ENCODE results near the gene KAZN. TPM values are rescaled to one million over a fixed set of nuclear protein-coding genes. Genes with fewer than 3 reads are reported as not detected.

The KAZN gene
- total RNA-seq, 1 donor from 2014 or later: 9.4 TPM

DNA sequence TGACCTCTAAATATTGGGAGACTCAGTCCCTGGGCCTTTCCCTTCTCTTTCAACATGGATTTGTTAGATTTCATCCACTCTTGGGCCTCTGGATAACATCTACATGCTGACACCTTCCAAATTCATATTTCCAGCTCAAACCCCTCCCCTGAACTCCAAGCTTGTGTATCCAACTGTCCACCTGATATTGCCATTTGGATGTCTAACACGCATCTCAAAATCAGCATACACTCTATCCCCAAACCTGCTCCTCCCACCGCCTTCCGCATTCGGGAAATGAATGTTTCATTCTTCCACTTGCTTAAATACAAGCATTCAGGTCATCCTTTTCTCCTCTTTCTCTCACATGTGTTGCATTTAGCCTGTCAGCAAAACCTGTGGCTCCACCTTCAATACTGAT lies 17.5 kb upstream of the KAZN start:
- Histone ChIP-seq H3K4me3 (ENCODE audit: insufficient read depth, low read depth, low read length) (no peak overlapping the region), H3K4me1 (ENCODE audit: insufficient read depth, low read length) (no peaks in the 10 kb centered on the region), H3K27me3 (ENCODE audit: insufficient read depth, low read length) (no peaks in the 10 kb centered on the region), H3K9ac (ENCODE audit: low read length) (no peak overlapping the region), H3K36me3 (ENCODE audit: insufficient read depth, low read length) (no peaks in the 10 kb centered on the region), H3K27ac (ENCODE audit: low read depth, low read length) (no peak overlapping the region), H4K20me1 (ENCODE audit: insufficient read depth, low read length) (no peaks in the 10 kb centered on the region), H3K79me2 (ENCODE audit: insufficient read depth, low read length) (no peaks in the 10 kb centered on the region), H3K9me3 (ENCODE audit: insufficient read depth, low read depth, low read length) (no peaks in the 10 kb centered on the region), H2AFZ (ENCODE audit: low read depth, low read length) (no peak overlapping the region), H3K4me2 (ENCODE audit: low read length) (no peak overlapping the region)
- H3K4me3 Mint-ChIP-seq (ENCODE audit: unreplicated experiment): no peak overlapping the region
- H3K4me1 Mint-ChIP-seq (ENCODE audit: low read depth, unreplicated experiment): peaks cover 8% of the 10 kb centered on the region
- no peak overlapping the region for H3K27ac Mint-ChIP-seq (ENCODE audit: unreplicated experiment)
- peaks cover 5% of the 10 kb centered on the region for H3K9me3 Mint-ChIP-seq (ENCODE audit: unreplicated experiment)
- DNase-seq (ENCODE audit: low read depth): no peak
- FAIRE-seq: no peak
- no peak for TF ChIP-seq EZH2 (IDR thresholded peaks at IDR 0.05; ENCODE audit: insufficient read depth, low read length)
- TF ChIP-seq, protein P1, sequence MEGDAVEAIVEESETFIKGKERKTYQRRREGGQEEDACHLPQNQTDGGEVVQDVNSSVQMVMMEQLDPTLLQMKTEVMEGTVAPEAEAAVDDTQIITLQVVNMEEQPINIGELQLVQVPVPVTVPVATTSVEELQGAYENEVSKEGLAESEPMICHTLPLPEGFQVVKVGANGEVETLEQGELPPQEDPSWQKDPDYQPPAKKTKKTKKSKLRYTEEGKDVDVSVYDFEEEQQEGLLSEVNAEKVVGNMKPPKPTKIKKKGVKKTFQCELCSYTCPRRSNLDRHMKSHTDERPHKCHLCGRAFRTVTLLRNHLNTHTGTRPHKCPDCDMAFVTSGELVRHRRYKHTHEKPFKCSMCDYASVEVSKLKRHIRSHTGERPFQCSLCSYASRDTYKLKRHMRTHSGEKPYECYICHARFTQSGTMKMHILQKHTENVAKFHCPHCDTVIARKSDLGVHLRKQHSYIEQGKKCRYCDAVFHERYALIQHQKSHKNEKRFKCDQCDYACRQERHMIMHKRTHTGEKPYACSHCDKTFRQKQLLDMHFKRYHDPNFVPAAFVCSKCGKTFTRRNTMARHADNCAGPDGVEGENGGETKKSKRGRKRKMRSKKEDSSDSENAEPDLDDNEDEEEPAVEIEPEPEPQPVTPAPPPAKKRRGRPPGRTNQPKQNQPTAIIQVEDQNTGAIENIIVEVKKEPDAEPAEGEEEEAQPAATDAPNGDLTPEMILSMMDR (IDR thresholded peaks at IDR 0.05; ENCODE audit: insufficient read depth, low read depth, low read length): no peak
- peaks cover 32% of the 10 kb centered on the region for H3K27me3 Mint-ChIP-seq (ENCODE audit: low read depth, unreplicated experiment)
- H3K36me3 Mint-ChIP-seq (ENCODE audit: low read depth, unreplicated experiment): no peaks in the 10 kb centered on the region

DNA sequence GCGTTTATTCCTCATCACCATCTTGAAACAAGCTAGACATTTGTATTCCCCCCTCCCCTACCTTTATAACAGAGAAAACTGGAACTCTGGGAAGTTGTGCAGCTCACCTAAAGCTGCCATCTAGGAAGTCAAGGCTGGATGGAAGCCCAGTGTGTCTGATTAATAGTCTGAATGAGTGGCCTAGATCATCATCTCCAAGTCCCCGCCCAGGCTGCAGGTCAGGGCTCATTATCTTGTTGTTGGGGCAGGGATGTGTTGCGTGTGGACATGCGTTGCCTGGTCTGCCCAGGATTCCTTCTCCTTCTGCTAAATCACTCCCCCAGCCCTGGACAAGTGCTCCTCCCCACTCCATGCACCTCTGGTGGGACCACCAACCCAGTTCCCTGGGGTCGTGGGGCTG lies 14.7 kb upstream of the KAZN start:
- H4K20me1 ChIP-seq (ENCODE audit: insufficient read depth, low read length): no peaks in the 10 kb centered on the region
- no peaks in the 10 kb centered on the region for H3K4me1 Mint-ChIP-seq (ENCODE audit: low read depth, unreplicated experiment)
- H3K27me3 ChIP-seq (ENCODE audit: insufficient read depth, low read length): no peaks in the 10 kb centered on the region
- H3K79me2 ChIP-seq (ENCODE audit: insufficient read depth, low read length): no peaks in the 10 kb centered on the region
- no peak overlapping the region for H3K4me2 ChIP-seq (ENCODE audit: low read length)
- H3K36me3 Mint-ChIP-seq (ENCODE audit: low read depth, unreplicated experiment): no peaks in the 10 kb centered on the region
- H3K4me3 ChIP-seq (ENCODE audit: insufficient read depth, low read depth, low read length): no peak overlapping the region
- H3K4me1 ChIP-seq (ENCODE audit: insufficient read depth, low read length): no peaks in the 10 kb centered on the region
- TF ChIP-seq EZH2 (IDR thresholded peaks at IDR 0.05; ENCODE audit: insufficient read depth, low read length): no peak
- TF ChIP-seq, protein P1 (IDR thresholded peaks at IDR 0.05; ENCODE audit: insufficient read depth, low read depth, low read length): no peak
- no peaks in the 10 kb centered on the region for H3K9me3 ChIP-seq (ENCODE audit: insufficient read depth, low read depth, low read length)
- H3K4me3 Mint-ChIP-seq (ENCODE audit: unreplicated experiment): no peak overlapping the region
- H3K9ac ChIP-seq (ENCODE audit: low read length): no peak overlapping the region
- peaks cover 41% of the 10 kb centered on the region for H3K27me3 Mint-ChIP-seq (ENCODE audit: low read depth, unreplicated experiment)
- no peak for DNase-seq (ENCODE audit: low read depth)
- peaks cover 9% of the 10 kb centered on the region for H3K9me3 Mint-ChIP-seq (ENCODE audit: unreplicated experiment)
- no peak overlapping the region for H2AFZ ChIP-seq (ENCODE audit: low read depth, low read length)
- H3K27ac ChIP-seq (ENCODE audit: low read depth, low read length): no peak overlapping the region
- H3K27ac Mint-ChIP-seq (ENCODE audit: unreplicated experiment): no peak overlapping the region
- FAIRE-seq: no peak
- no peaks in the 10 kb centered on the region for H3K36me3 ChIP-seq (ENCODE audit: insufficient read depth, low read length)

DNA sequence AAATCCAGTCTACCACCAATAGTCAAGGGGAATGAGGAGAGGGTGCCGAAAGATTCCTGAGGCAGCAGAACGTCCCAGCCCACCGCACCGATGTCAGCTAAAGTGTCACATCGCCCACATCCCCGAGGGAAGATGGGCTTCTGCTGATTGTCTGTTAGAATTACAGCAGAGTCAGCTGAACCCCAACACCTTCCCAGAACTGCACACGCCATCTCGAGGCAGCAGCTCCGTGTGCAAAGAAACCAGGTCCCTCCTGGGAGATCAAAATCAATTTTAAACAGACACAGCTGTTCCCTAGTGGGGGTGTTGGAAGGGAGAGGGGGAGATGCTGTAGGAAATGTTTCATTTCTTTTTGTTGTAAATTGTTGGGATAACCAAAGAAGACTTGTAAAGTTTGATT lies 12.8 kb upstream of the KAZN start:
- Mint-ChIP-seq H3K27me3 (ENCODE audit: low read depth, unreplicated experiment) (peaks cover 46% of the 10 kb centered on the region), H3K36me3 (ENCODE audit: low read depth, unreplicated experiment) (no peaks in the 10 kb centered on the region), H3K9me3 (ENCODE audit: unreplicated experiment) (peaks cover 9% of the 10 kb centered on the region), H3K4me3 (ENCODE audit: unreplicated experiment) (no peak overlapping the region), H3K27ac (ENCODE audit: unreplicated experiment) (no peak overlapping the region), H3K4me1 (ENCODE audit: low read depth, unreplicated experiment) (no peaks in the 10 kb centered on the region)
- H3K4me2 ChIP-seq (ENCODE audit: low read length): no peak overlapping the region
- no peaks in the 10 kb centered on the region for H3K27me3 ChIP-seq (ENCODE audit: insufficient read depth, low read length)
- H2AFZ ChIP-seq (ENCODE audit: low read depth, low read length): no peak overlapping the region
- no peaks in the 10 kb centered on the region for H3K79me2 ChIP-seq (ENCODE audit: insufficient read depth, low read length)
- DNase-seq (ENCODE audit: low read depth): no peak
- no peaks in the 10 kb centered on the region for H3K36me3 ChIP-seq (ENCODE audit: insufficient read depth, low read length)
- H3K9ac ChIP-seq (ENCODE audit: low read length): no peak overlapping the region
- H4K20me1 ChIP-seq (ENCODE audit: insufficient read depth, low read length): no peaks in the 10 kb centered on the region
- H3K4me3 ChIP-seq (ENCODE audit: insufficient read depth, low read depth, low read length): no peak overlapping the region
- TF ChIP-seq, protein P1 (IDR thresholded peaks at IDR 0.05; ENCODE audit: insufficient read depth, low read depth, low read length): no peak
- no peak for TF ChIP-seq EZH2 (IDR thresholded peaks at IDR 0.05; ENCODE audit: insufficient read depth, low read length)
- H3K27ac ChIP-seq (ENCODE audit: low read depth, low read length): no peak overlapping the region
- no peaks in the 10 kb centered on the region for H3K4me1 ChIP-seq (ENCODE audit: insufficient read depth, low read length)
- no peak for FAIRE-seq
- no peaks in the 10 kb centered on the region for H3K9me3 ChIP-seq (ENCODE audit: insufficient read depth, low read depth, low read length)
